OCI-LY1 (cell line): ENCODE measurements around the gene TFDP2.
"Not testable (repeated sequence)": the region's sequence is repeated elsewhere in the genome, so short reads cannot be mapped to it uniquely, and the experiment has no call there.

Experiments used
- CTCF ChIP-seq: fragments of 200-600 bp; sonication (generic), shearing (Covaris generic); IDR thresholded peaks from 2 replicates; pipeline ENCODE4 v1.5.1; 2017; ENCODE audit warnings: mild to moderate bottlenecking, antibody characterized with exemption, low read length, moderate library complexity, mixed read lengths
- EZH2 ChIP-seq: fragments of 200-600 bp; sonication (generic), shearing (Covaris generic); IDR thresholded peaks from 2 replicates; pipeline ENCODE4 v1.8.0; 2017; ENCODE audit warnings: borderline replicate concordance, mixed run types, mild to moderate bottlenecking, antibody characterized with exemption, low read length, moderate library complexity, mixed read lengths

GRCh38 chr3:141974777-141975176 lies 174.6 kb downstream of the TFDP2 start:
- not testable (repeated sequence) for TF ChIP-seq CTCF, EZH2
